ENCODE data around the gene RBFOX1. TPM values are rescaled to one million over a fixed set of nuclear protein-coding genes. Genes with fewer than 3 reads are reported as not detected.

The RBFOX1 gene
- total RNA-seq, 1 donor from 2014 or later = 79.5 TPM

DNA sequence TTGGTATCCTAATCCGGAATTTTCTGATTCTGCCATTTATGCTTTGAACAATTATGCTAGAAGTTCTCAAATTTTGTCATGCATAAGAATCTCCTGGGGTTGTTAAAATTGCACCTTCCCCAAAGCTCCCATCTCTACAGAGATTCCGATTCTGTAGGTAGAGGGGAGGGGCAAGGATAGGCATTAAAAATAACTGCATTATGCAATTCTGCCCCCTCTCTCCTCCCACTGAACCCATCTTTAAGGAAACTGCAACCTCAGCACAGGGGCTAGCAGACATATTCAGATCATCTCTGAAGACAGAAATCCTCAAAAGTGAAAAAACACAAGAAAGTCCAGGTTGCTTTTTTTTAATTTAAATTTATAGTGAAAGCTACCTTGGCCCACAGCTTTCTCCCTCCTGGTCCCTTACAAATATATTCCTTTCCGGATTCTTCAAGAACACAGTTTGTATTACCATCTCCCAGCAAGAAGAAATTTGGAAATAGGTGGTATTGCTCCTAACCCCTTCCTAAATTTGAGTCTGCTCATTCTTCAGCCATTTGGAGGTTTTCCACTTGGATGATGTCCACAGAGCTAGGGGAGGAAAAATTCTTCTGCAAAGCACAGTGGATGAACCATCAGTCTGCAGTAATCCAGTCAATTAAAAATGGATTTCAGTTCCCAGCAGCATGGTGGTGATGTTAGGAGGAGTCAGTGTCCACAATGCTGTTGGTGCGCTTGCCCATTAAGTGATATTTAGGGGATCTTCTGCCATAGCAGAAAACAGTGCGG, 67.7 kb downstream of the RBFOX1 start:
- no peak for DNase-seq (ENCODE audit: low spot score in 2 of 2)
- no peak for FAIRE-seq

DNA sequence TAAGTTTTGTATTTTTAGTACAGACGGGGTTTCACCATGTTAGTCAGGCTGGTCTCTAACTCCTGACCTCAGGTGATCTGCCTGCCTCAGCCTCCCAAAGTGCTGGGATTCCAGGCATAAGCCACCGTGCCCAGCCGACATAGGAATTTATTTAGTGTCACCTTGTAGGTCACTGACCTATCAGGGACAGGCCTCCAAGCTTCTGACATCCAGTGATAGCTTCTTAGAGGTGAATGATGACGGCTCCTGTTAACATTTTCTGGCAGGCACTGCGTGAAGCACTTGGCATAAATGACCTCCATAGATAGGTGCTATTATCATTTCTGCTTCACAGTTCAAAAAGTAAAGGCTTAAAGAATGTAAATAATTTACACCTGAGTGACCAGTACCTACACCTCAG, 71.6 kb downstream of the RBFOX1 start:
- FAIRE-seq = no peak
- DNase-seq (ENCODE audit: low spot score in 2 of 2) = no peak

DNA sequence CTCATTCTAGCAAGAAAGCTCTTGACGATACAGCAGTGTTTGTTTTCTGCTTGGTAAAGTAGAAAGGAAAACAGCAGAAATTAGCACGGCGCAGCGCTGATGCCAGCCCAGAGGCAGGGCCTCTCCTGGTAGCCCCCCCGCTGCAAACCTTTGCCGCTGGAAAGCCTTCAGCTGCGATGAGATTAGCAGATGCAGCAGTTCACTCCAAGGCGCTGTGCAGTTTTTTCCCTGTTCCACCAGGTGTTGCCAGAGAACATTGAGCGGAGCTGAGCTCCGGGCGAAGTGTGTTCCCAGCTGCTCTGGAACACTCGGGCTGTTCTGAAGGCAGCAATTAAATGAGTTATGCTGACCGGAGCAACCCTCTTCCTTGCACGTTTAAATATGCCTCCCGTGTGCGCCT, 72.5 kb downstream of the RBFOX1 start:
- peak in 1 of 2 donors; percentile 16 for DNase-seq (ENCODE audit: low spot score in 2 of 2)
- no peak for FAIRE-seq

DNA sequence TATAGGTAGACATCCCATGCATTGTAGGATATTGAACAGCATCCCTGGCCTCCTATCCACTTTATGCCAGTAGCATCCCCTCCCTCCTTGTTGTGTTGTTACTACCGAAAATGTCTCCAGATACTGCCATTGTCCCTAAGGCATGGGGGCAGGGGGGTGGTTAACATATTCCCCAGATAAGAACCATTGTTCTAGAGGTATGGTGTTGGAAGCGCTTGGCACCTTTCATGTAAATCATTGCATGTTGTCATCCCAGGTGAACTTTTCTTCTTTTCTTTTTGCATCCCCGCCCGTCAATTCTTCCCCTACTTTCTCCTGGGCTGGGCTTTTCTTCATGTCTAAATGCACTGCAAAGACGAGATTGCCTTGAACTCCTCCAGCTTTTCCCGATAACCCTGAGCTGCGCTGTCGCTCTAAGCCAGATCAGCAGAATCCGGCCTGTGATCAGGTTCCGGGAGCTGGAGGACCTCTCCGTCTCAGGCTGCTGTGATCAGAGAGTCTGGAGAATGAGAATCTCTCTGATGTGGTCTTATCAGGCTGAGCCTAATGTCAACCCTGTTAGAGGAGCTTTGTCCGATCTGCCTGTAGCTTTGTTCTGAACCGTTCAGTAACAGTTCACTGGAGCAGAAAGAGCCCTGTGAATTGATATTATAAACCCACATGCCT, 76.2 kb downstream of the RBFOX1 start:
- no peak for DNase-seq (ENCODE audit: low spot score in 2 of 2)

DNA sequence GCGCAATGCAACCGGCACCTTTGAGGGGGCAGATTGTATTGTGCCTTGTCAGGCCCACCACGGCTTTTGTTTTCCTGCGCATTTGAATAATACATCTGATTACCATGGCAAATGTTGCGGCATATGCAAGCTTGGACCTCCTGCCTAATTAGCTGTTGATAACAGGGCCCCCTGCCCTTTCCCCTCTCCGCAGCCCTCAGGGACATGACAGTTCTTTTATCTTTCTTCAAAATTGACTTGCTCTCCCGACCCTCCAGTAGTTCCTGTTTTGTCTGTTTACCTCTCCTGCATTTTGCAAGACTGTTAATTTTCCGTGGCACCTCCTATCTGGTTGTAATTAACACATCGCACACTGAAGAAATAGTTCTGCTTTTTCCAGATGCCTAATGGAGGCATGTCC, 86.8 kb downstream of the RBFOX1 start:
- no peak for FAIRE-seq
- DNase-seq (ENCODE audit: low spot score in 2 of 2) = no peak

More for the DNA sequence above, 76.2 kb downstream of the RBFOX1 start:
- no peak for FAIRE-seq

DNA sequence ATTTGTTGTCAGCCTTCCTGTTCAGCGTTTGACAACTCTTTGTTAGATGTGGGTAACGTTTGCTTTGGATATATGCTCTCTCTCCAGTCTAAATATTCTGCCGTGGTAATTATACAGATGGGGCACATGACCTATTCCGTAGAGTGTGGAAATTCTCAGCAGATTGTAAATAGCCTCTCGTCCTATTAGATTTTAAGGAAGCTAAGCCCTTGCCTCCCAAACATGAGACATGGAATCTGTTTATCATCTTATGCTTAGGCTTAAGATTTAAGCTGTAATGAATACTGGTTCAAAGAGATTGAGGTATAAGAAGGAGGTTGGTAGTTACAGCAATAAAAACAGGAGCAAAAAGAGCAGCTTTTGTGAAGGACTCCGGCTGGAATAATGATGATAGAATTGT, 87.4 kb downstream of the RBFOX1 start:
- no peak for DNase-seq (ENCODE audit: low spot score in 2 of 2)

DNA sequence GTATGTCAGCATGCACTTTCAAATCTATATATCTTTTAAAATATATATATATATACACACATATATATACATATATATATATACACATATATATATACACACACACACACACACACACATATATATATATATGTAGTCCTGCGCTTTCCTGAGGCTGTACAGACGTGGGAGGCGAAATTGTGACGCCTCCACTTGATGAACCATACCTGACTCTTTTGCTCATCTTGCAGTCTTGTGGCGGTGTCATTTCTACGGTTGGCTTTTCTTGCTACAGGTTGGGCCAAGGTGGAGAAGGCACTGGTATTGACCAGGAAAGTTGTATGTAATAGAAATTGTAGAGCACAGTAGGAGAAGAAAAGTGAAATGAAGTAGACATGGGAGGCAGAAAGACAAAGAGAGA, 88.2 kb downstream of the RBFOX1 start:
- DNase-seq (ENCODE audit: low spot score in 2 of 2) (no peak), FAIRE-seq (no peak)

More for the DNA sequence above, 87.4 kb downstream of the RBFOX1 start:
- no peak for FAIRE-seq

DNA sequence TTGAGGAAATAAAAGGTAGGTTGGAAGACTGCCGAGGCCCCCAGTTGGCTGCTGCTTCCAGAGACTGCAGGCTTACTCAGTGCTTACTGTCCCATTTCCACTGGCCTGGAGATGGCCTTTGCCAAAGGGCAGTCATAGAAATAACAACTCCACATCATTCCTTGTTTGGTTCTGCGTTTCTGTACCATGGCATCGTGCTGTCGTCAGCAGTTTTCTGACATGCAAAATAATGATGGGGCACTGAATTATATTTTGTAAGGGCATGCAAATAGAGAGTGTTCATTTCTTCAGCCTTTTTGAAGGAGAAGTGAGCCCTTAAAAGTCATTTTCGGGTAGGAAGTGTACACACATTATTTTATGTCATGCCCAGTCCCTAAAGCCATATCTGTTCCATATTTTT, 88.9 kb downstream of the RBFOX1 start:
- FAIRE-seq = no peak
- no peak for DNase-seq (ENCODE audit: low spot score in 2 of 2)

DNA sequence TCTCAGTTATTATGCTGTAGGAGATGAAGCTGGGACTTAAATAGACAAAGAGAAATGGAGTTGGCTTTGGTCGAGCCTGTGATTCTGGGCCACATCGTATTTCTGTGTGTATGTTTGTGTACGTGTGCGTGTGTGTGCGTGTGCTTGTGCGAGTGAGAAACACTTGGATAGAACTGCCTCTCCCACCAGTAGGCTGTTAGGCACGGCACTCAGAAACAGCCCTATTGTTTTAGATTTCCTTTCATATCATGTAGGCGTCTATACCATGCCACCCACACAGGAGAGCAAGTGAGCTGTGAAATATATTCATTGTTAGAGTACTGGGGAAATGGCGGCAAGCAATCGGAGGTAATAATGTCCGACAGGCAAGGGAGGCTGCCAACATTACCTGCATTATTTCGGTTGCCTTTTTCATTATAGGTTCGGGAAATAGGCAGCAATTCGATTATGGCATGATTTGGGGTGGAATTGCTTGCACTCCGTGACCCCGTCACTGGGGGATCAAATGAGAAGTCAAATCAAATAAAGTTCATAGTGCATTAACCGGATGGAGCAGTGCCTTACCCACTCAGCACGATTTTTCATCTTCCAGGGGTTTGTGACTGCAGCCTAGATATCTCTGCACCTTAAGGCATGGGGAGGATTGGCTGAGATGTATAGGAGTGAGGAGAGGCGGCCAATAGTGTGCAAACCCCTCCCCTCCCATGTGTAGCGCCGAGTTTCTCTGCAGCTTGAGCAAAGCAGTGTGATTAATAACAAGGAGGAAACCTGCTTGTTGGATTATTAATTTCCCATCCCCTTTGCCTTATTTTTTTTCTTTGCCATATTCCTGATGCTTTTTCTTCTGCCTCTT, 89.6 kb downstream of the RBFOX1 start:
- DNase-seq (ENCODE audit: low spot score in 2 of 2) = no peak
- no peak for FAIRE-seq

DNA sequence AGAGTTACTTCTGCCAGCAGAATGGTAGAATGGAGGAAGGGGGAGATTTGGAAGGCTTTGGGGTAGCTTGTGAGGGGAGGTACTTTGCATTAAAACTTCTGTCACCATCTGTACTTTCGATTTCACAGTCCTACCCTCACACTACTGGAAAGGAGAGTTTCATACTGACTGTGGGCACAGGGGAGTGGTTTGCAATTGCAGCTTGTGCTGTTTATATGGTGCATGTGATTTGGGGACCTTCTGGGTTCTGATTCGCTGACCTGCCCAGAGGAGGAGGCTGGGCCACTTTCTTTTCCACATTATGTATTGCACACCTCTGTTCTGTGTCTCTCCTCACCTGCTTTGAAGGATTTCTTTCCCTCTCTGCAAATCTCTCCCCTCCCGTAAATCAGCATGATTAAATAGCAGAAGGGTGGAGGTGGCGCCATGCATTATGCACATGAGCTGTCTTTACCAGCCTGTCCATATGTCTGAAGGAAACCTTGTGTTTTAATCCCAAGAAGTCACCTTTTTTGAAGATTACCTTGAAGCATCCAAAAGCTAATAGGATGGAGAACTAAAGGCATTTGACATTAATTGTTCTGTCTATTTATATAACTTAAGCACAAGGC, 90.9 kb downstream of the RBFOX1 start:
- no peak for FAIRE-seq

DNA sequence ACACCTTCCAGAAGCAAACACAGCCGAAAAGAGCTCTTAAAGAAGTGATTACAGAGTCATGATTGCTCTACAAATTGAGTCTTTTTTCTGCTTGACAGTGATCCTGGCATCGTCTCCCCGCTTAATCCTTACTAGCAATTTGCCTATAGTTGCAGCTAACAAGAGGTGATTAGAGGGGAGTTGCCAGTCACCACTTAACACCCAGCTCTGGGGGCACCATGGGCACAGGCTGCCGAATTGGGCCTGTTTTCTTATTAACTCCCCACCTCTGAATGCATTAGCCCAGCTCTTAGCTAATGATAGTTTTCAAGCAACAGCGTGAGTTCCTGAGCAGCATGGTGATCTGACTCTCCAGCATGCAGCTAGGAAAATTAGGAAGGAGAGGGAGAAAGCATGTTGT, 93.5 kb downstream of the RBFOX1 start:
- no peak for FAIRE-seq
- no peak for DNase-seq (ENCODE audit: low spot score in 2 of 2)

More for the DNA sequence above, 90.9 kb downstream of the RBFOX1 start:
- DNase-seq (ENCODE audit: low spot score in 2 of 2) = no peak

DNA sequence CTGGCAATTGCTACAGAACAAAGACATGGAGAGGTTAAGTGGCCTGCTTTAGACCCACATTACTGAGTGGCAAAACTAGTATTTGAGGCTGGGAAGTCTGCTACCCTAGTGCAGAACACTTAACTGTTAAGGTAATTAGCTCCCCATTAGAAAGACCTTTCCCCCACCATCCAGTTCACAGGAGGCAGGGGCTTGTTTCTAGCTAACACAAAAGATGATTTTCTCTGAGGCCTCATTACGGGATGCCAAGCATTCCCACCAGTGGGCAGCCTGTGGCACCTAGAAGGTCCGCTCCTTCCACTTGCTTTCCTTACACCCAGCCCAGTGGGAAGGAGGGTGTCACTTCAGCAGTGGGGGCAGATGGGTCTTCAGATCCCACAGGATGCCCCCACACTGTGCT, 99.1 kb downstream of the RBFOX1 start:
- FAIRE-seq (no peak), DNase-seq (ENCODE audit: low spot score in 2 of 2) (no peak)

DNA sequence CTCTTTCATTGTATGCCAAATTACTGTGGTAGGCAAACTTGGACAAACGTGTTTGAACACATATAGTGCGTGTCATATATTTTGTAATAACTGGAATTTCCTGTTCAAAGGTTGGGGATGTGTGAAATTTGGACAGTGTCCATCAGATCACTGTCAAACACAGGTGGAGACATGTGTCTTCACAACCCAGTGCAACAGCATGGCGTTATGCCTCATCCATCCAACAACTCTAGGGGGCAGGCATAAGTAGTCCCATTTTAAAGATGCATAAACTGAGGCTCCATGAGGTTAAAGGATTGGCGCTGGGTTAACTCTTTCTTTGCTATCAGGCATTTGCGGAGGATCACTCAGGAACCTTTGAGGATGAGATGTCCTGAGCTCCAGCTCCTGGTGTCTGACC, 103.7 kb downstream of the RBFOX1 start:
- FAIRE-seq (no peak), DNase-seq (ENCODE audit: low spot score in 2 of 2) (no peak)

DNA sequence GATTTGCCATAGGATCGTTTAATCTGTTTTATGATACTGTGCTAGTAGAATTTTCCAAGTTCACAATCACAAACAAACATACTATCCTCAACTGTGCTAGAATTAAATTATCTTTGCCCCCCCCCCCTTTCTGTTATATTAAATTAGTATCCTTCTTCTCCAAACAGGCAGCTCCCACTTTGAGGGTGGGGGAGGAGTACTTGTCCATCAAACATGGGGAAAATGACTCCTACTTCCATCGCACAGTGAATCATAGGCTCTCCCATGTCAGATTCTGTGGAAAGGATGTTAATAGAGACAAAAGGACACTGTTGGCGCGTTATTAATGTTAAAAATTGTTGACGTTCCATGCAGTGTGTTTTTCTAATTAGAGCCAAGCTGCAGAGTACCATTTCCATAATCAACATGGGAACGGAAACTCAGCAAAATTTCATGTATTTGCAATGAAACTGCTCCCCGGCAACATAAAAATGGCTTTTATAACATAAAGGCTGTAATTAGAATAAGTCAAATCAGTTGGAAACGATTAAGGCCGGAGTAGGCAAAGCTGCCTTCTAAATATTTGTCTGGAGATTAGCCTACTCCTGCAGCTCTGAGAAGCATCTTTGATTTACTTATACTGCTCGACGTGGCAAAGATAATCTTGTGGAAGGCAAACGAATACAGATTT, 104.6 kb downstream of the RBFOX1 start:
- no peak for FAIRE-seq
- no peak for DNase-seq (ENCODE audit: low spot score in 2 of 2)

DNA sequence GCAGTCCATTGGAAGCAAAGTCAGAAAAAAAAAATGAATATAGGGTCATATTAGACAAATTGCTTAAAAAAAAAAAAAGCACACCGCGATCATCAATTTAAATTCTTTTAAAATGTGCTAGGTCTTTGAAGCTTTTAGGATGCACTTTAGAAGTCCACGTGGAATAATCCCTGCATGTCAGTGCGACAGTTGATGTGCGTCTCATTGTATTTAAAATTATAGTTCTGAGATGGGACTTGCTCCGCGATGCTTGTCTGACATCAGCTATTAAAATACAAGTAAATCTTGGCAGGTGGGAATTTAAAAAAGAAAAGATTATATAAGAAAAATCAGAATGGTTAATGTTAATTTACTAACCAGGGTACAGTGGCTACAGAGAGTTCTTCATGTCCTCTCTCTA, 105.2 kb downstream of the RBFOX1 start:
- no peak for DNase-seq (ENCODE audit: low spot score in 2 of 2)
- FAIRE-seq = no peak

DNA sequence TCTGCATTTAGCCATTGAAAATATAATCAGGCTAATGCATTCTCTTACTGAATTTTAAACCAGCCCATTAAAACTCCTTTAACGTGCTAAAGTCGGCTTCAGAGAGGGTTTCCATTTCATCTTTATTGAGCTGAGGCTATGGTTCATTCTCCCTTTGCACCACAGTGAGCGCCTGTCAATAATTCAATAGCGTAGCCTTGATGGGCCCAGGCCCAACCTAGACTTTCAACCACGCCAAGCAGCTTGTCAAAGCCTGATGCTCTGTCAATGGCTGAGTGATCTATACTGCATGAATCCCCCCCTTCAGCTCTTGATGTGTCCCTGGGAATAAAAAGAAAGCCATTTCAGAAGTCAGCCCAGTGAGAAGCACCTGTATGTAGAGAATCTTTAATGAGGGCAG, 106.0 kb downstream of the RBFOX1 start:
- FAIRE-seq (no peak), DNase-seq (ENCODE audit: low spot score in 2 of 2) (no peak)

DNA sequence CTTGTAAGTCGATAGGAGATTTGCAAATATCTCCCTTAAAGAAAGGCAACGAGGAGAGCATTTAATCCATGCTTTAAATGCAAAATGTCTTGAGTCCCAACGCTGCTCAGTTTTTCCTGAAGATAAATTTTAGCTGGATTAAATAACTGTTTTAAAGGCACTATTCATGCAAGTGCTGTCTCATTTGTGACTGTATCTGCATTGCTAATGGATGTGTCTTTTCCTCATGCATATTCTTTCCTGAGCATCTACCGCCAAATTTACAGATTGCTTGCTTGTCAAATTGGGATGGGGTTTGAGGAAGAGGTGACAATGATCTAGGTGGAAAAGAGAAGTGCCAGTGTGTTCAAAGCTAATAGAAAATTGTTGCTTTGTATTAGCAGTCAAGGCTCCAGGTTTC, 106.9 kb downstream of the RBFOX1 start:
- FAIRE-seq = no peak
- DNase-seq (ENCODE audit: low spot score in 2 of 2) = no peak

DNA sequence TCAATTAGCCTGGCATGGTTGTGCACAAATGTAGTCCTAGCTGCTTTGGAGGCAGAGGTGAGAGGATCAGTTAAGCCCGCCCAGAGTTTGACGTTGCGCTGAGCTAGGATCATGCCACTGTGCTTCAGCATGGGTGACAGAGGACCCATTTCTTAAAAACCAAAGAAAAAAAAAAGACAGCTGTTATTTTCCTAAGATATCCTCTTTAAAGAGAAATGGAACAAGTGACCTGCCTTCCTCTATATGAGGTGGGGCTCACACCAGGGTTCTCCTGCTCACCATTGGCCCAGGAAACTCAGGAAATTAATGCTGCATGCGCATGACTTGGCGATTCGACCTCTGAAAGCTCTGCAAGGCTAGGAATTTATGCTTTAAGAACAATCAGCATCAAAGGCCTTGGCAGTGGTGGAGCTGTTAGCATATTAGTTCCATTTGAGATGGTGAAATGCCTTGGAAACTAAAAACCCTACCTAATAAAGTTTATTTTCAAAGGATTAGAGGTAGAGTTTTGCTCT, 108.3 kb downstream of the RBFOX1 start:
- DNase-seq (ENCODE audit: low spot score in 2 of 2) (no peak), FAIRE-seq (no peak)

DNA sequence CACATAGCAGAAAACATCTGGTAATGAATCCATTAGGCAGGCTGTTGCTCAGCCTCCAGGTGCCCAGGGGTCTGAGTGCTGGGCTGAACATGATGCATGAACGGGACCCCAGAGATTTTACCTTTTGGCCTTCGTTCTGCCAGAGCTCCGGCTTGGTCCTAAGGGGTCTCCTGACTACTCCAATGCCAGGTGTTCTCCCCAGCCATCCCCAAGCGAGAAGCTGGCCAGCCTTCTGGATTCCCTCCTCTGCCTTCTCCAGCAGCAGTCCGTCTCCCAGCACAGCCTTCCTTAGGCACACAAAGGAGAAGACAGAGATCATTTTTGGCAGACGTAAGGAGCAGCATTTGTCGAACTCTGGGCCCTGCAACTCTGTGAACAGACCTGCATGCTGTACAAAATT, 109.4 kb downstream of the RBFOX1 start:
- DNase-seq (ENCODE audit: low spot score in 2 of 2) = no peak
- FAIRE-seq = no peak

DNA sequence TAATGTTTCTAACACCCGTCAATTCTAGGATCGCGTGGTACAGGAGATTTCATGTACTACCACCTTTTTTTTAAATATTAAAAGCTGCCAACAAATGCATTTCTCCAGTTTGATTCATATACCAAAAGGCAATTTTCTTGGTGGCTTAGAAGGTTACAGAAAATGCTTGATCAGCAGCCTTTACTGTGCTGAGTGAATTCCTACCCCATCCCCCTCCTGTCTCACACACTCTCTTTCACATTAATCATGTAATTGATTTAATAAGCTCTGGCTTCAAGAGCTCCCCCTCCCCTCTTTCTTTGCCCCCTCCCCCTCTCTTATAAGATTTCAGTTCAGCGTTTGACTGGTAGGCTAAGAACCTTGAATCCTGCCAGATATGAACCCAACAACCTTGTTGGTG, 110.5 kb downstream of the RBFOX1 start:
- DNase-seq (ENCODE audit: low spot score in 2 of 2) = no peak

More for the DNA sequence above, 110.5 kb downstream of the RBFOX1 start:
- FAIRE-seq = no peak
